ENCODE data around the gene TF.
A peak's percentile ranks its signal among the peaks of the same experiment; 100 is the strongest.

Gene TF

DNA sequence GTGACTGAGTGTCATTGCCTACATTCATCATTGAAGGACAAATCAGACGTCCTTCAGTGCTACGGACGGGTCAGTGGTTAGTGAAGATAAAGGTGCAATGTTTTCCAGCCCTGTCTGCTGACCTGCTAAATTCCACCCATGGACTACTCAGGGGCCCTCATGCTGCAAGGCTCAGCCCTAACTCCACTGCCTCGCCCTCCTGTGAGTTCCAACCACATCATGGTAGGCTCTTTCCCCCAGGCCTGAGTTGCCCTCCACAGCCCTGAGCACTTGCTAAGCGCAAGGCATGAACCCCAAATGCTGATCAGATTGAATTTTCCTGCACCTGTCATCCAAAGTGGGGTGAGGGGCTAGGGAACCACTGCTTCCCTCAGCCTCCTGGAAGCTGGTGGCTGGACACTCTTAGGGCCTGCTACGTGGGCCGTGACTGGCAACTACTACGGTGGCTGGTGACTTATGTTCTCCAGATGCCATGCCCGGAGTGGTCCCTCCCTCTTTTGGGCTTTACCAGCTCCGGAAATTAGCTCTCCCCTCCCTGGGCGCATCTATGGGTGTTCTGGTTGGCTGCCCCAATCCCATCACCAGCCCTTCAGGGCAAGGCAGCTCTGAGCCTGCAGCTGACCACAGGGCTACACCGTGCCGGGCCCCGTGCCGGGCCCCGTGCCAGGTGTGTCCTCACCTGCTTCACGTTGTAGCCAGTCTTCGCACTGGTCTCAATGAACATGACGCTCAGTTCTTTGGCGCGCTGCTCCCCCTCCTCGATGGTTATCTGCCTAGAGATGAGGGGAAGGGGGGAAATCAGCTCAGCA is 91.5 kb downstream of the TF start:
- no peak for DNase-seq (ENCODE audit: low read depth)

DNA sequence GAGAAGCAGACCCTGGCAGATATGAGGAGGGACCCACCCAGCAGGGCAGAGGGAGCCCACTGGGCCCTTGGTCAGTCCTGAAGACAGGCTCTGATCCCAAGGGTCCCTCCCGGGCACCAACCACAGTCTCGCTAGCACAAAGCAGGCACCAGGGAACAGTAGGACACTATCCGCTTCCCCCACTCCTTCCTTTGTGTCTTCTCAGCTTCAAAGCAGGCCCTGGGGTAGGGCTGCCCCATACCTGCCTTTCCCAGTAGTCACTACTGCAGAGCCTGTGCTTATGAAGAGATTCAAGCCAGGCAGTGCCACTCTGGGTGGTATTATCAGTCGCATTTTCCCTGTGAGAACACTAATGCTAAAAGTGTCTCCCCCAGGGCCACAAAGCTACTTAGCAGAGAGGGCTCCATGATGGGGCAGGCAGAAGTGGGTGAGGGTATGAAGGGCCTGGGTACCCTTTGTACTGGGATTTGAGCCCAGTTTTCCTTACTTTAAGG is 92.2 kb downstream of the TF start:
- DNase-seq (ENCODE audit: low read depth), result no peak

DNA sequence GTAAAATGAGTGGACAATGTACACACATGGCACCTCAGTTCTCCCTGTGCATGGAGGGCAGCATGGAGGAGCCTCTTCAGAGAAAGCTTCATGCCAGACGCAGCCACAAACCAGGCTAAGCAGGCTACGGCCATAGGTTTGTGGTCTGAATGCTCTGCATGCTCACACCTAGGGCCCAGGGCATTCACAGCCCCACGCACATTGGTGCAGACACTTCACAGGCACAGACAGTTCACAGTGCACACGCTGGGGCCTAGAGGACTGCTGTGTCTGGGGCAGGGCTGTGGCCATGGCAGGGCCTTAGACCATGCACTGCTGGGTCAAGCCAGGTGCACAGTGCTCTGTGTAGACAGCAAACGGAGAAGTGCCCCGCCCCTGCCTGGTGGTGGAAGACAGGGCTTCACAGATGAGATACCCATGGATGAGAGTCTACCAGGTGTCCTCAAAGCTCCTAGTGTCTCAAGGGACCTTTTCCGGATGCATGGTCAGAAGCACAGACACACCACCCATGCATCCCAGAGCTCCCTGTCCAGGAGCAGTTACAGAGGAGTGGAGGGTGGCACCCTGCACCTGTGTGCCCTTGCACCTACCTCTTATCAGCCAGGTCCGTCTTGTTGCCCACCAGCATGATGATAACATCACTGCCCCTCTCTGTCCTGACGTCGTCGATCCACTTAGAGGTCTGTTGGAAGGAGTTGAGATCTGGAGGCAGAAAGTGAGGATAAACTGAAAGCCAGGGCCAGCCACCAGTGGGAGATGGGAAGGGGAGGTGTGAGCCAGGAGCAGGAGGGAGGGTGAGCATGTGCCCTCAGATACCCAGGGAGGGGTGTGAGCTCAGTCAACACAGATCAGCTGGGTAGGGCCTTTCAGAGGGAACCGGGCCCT is 93.0 kb downstream of the TF start:
- DNase-seq (ENCODE audit: low read depth), result no peak

- no peak for DNase-seq (ENCODE audit: low read depth)
Observed at GRCh38 chr3:133840055-133840737, 94.0 kb downstream of the TF start.

DNA sequence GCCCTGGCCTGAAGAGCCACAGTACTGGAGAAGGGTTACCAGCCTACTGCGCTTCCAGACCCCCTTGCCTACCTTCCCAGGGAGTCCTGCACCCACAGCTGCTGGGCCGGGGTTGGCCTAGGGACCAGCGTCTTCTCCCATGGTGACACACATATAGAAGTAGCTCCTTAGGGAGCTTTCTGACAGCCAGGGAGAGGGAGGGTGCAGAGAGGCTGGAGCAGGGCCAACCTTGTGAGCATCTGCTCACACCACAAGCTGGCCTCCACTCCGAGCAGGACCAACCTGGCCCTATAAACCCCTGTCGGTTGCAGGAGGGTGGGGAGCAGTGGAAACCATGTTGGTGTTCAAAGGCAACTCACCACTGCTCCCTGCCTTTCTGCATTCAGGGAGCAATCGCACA is 94.6 kb downstream of the TF start:
- DNase-seq (ENCODE audit: low read depth), result no peak

DNA sequence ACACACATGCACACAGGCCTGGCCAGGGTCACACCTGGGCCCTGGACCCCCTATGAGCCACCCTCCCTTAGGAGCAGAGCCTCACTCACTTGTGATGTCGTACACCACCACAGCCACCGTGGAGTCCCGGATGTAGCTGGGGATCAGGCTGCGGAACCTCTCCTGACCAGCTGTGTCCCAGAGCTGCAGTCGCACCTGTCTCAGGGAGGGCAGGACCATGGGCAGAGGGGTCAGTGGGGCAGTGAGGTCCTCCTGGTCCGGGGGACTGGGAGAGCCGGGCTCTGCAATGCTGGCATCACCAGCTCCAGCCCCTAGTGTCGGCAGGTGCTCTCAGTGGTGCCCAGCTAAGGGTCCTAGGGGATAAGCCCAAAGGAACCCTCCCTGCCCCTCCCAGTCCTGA is 95.0 kb downstream of the TF start:
- no peak for DNase-seq (ENCODE audit: low read depth)

- no peak for DNase-seq (ENCODE audit: low read depth)
Observed at GRCh38 chr3:133842158-133842557, 96.0 kb downstream of the TF start.

GRCh38 chr3:133843634-133844033 is 97.4 kb downstream of the TF start:
- peak; percentile 68 for DNase-seq (ENCODE audit: low read depth)

- DNase-seq (ENCODE audit: low read depth), result no peak
Observed at GRCh38 chr3:133845127-133845526, 98.9 kb downstream of the TF start.

Data from ELR (cell line).